Thoracic aorta (tissue), 2 donors: ENCODE measurements around the gene ABLIM1. TPM values are rescaled to one million over a fixed set of nuclear protein-coding genes. Genes with fewer than 3 reads are reported as not detected.

Experiments
- ATAC-seq: fragments of 150-250 bp; one replicate; pipeline ENCODE4 v1.8.0; 2017; ENCODE audit warnings: low read depth; ENCODE audit not compliant: insufficient number of reproducible peaks, low FRiP score
- DNase-seq: peaks from one replicate; pipeline ENCODE4 v3.0.0-alpha.2; 2020; ENCODE audit warnings: low spot score
- H3K27ac ChIP-seq, 2 donors: fragments of 200-600 bp; sonication (generic); 1 replicate in 1 of 2; 2 replicates in 1 of 2; pipeline ENCODE4 v1.5.1; 2016; ENCODE audit warnings: mild to moderate bottlenecking in 2 of 2, moderate library complexity in 2 of 2
- H3K27me3 ChIP-seq: fragments of 200-600 bp; sonication (generic); replicated peaks from 2 replicates; pipeline ENCODE4 v1.6.0; 2016; ENCODE audit warnings: mild to moderate bottlenecking; ENCODE audit not compliant: insufficient read depth
- H3K36me3 ChIP-seq: fragments of 200-600 bp; sonication (generic); one replicate; pipeline ENCODE4 v1.5.1; 2016
- H3K4me1 ChIP-seq, 2 donors: fragments of 200-600 bp; sonication (generic); 1 replicate in 1 of 2; 2 replicates in 1 of 2; pipeline versions ENCODE4 v1.5.1 to v1.6.0; 2016; ENCODE audit warnings: low read depth in 2 of 2, mild to moderate bottlenecking in 1 of 2; ENCODE audit not compliant: control insufficient read depth in 1 of 2
- H3K4me3 ChIP-seq: fragments of 200-600 bp; sonication (generic); 2 replicates; pipeline ENCODE4 v1.5.1; 2016; ENCODE audit warnings: mild to moderate bottlenecking
- H3K9me3 ChIP-seq: fragments of 200-600 bp; sonication (generic); 2 replicates; pipeline ENCODE4 v1.5.1; 2016
- total RNA-seq, 2 donors: library from RNA; depleted of rRNA; stranded (reverse); fragments of >200 nt; gene quantifications; one replicate each; pipeline versions ENCODE4 v1.1.0 to v1.2.3, GENCODE V29; 2016
- TF ChIP-seq, protein P1 (sequence below): fragments of 200-600 bp; sonication (generic); IDR thresholded peaks from one replicate; pipeline ENCODE4 v1.5.1; 2019; ENCODE audit warnings: antibody characterized with exemption

Gene ABLIM1
- total RNA-seq, 2 donors from 2014 or later: 47.5 to 111 TPM

DNA sequence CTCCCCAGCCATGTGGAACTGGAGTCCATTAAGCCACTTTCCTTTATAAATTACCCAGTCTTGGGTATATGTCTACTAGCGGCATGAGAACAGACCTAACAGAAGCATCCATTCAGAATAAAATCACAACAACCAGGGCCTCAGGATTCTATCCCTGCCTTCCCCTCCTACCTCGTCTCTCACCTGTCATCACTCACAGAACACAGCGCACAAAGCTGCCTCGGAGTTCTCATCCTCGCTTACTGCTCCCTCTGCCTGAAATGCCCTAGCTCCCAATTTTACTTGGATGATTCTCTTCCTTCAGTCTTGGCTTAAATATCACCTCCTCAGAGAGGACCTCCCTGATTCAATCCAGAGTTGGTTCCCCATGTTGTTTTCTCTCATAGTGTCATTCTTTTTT lies 183.1 kb downstream of the ABLIM1 start:
- Histone ChIP-seq H3K9me3 (no peaks in the 10 kb centered on the region), H3K4me3 (no peak overlapping the region), H3K27me3 (no peaks in the 10 kb centered on the region), H3K36me3 (no peaks in the 10 kb centered on the region), H3K4me1 (no peaks in the 10 kb centered on the region), H3K27ac (no peak overlapping the region)
- DNase-seq (no peak), ATAC-seq (no peak)
- TF ChIP-seq, protein P1, sequence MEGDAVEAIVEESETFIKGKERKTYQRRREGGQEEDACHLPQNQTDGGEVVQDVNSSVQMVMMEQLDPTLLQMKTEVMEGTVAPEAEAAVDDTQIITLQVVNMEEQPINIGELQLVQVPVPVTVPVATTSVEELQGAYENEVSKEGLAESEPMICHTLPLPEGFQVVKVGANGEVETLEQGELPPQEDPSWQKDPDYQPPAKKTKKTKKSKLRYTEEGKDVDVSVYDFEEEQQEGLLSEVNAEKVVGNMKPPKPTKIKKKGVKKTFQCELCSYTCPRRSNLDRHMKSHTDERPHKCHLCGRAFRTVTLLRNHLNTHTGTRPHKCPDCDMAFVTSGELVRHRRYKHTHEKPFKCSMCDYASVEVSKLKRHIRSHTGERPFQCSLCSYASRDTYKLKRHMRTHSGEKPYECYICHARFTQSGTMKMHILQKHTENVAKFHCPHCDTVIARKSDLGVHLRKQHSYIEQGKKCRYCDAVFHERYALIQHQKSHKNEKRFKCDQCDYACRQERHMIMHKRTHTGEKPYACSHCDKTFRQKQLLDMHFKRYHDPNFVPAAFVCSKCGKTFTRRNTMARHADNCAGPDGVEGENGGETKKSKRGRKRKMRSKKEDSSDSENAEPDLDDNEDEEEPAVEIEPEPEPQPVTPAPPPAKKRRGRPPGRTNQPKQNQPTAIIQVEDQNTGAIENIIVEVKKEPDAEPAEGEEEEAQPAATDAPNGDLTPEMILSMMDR: no peak

DNA sequence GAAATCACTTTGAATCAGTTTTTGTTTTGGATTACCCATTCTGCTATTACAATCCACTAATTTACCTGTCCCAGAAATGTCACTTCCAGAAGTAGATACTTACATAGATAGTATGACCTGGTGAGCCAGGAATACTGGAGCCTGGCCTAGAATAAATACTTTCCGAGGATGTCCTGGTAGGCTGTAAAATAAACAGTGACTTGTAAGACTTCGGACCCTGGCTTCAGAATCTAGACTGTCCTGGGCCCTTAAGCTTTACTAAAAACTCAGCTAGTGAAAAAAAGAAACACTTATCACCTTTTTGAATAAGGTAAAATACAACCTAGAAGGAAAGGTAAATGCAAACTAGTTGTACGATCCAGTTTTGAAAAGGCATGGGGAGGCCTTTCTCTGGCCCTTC lies 184.3 kb downstream of the ABLIM1 start:
- TF ChIP-seq, protein P1: no peak
- DNase-seq (no peak), ATAC-seq (no peak)
- no peaks in the 10 kb centered on the region for H3K9me3 ChIP-seq
- H3K4me1 ChIP-seq: no peaks in the 10 kb centered on the region
- no peak overlapping the region for H3K27ac ChIP-seq
- no peak overlapping the region for H3K4me3 ChIP-seq
- H3K36me3 ChIP-seq: no peaks in the 10 kb centered on the region
- H3K27me3 ChIP-seq: no peaks in the 10 kb centered on the region

DNA sequence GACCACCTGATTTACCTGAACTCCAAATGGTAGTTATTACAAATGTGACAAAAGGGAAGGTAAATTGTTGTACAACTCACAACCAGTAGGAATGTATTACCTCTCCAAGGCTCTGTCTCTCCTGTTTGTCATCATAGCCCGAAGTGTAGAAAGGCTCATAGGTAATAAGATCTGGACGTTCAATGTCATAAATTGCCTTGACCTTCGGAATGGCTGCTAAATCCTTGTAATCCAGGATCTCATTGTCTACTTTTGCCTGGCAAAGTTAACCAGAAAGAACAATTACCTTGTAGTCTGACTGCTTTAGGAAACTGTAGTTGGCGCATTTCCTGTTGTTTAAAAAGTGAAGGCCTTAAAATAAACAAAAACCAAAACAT lies 185.2 kb downstream of the ABLIM1 start:
- Histone ChIP-seq H3K9me3 (no peaks in the 10 kb centered on the region), H3K27ac (no peak overlapping the region), H3K4me3 (no peak overlapping the region), H3K27me3 (no peaks in the 10 kb centered on the region), H3K36me3 (no peaks in the 10 kb centered on the region), H3K4me1 (no peaks in the 10 kb centered on the region)
- no peak for DNase-seq
- TF ChIP-seq, protein P1: no peak
- no peak for ATAC-seq

DNA sequence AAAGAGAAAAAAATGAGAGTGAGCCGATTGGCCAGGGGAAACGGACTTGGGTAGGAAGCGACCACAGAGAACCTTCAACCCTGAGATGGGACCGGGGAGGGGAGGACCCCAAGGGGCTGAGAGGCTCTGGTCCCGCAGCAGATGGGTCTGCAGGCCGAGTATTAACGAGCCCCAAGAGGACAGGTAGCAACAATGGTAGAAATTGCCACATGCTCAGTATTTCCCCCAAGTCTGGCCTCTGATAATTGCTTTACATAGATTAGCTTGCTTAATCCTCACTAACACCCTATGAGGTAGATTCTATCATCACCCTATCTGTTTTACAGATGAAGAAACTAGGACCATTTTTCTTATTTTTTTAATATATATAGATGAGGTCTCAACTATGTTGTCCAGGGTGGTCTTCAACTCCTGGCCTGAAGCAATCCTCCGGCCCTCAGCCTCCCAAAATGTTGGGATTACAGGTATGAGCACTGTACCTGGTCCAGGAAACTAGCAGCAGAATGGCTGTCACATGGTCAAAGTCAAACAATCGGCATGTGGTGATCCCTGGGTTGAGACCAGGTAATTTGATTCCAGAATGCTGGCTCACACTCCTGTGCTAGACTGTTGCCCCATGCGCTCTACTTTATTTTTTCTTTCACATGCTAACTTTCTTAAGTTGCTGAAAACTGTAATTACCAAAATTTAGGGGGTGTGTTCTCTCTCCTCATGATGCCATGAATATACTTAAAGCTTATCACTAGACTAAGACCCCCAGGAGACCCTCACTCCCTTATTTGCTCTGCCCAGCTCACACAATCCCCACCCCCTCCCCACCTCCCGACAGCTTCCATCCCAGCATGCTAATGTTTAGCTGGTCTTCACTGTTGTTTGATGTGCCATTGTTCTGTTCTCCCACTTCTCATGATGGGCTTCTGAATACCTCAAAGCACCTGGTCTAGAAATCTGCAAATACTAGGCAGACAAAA lies 185.9 kb downstream of the ABLIM1 start:
- Histone ChIP-seq H3K27me3 (no peaks in the 10 kb centered on the region), H3K36me3 (no peaks in the 10 kb centered on the region), H3K27ac (no peak overlapping the region), H3K4me3 (no peak overlapping the region), H3K9me3 (no peaks in the 10 kb centered on the region), H3K4me1 (no peaks in the 10 kb centered on the region)
- TF ChIP-seq, protein P1: no peak
- ATAC-seq: no peak
- DNase-seq: no peak

DNA sequence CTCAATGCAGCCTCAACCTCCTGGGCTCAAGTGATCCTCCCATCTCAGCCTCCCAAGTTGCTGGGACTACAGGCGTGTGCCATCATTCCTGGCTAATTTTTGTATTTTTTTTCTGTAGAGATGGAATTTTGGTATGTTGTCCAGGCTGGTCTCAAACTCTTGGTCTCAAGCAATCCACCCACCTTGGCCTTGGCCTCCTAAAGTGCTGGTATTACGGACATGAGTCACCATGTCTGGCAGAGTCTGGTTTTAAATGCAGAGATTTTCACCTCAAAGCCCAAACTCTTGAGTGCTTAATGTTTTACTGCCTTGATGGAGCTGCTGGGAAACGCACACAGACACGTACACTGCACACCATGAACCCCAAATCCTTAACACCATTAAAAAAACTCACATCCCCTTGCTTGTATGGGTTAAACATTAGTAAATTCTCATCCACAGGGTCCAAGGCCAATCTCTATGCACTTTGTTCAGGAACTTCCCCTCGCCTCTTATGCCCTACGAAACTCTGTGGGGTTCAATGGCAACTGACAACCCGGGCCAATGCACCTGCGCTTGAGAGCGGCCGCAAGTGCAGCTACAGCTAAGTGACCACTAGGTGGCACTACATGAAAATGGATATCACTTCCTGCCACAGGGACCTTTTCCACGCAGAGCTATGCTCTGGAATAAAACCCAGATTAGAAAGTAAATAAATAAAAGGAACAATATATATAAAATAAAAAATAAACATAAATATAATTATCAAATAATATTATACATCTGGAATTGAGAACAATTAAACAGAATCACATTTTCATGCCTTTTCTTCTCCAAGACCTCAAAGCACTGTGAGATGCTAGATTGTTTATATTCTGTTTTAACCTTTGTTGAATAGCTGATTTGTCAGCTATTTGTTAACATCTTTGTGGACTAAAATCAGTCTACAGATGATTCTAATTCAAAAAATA lies 186.8 kb downstream of the ABLIM1 start:
- TF ChIP-seq, protein P1: peak; percentile 91
- DNase-seq (no peak), ATAC-seq (no peak)

More for the DNA sequence above, 186.8 kb downstream of the ABLIM1 start:
- no peaks in the 10 kb centered on the region for H3K4me1 ChIP-seq
- no peaks in the 10 kb centered on the region for H3K9me3 ChIP-seq
- no peaks in the 10 kb centered on the region for H3K27me3 ChIP-seq
- H3K4me3 ChIP-seq: no peak overlapping the region
- no peak overlapping the region for H3K27ac ChIP-seq
- no peaks in the 10 kb centered on the region for H3K36me3 ChIP-seq
